ENCODE measurements around the gene S100A13. TPM values are rescaled to one million over a fixed set of nuclear protein-coding genes. Genes with fewer than 3 reads are reported as not detected.

The S100A13 gene
- total and polyA plus RNA-seq, 2 donors (not counting 1 experiment from before 2014, with no cell fraction given) = 172 to 399 TPM

GRCh38 chr1:153569465-153569864 lies 57.8 kb downstream of the S100A13 start:
- no peak overlapping the region for H3K27ac ChIP-seq (ENCODE audit: insufficient read depth, low read length)
- DNase-seq (ENCODE audit: low read depth in 2 of 2) = no peak
- no peaks in the 10 kb centered on the region for H3K27me3 ChIP-seq (ENCODE audit: control insufficient read depth, insufficient read depth, low read length)
- H3K36me3 ChIP-seq (ENCODE audit: control insufficient read depth, insufficient read depth, low read length) = no peaks in the 10 kb centered on the region
- H3K4me2 ChIP-seq (ENCODE audit: extremely low read depth, insufficient read depth, low read length) = no peak overlapping the region
- TF ChIP-seq, protein P1, sequence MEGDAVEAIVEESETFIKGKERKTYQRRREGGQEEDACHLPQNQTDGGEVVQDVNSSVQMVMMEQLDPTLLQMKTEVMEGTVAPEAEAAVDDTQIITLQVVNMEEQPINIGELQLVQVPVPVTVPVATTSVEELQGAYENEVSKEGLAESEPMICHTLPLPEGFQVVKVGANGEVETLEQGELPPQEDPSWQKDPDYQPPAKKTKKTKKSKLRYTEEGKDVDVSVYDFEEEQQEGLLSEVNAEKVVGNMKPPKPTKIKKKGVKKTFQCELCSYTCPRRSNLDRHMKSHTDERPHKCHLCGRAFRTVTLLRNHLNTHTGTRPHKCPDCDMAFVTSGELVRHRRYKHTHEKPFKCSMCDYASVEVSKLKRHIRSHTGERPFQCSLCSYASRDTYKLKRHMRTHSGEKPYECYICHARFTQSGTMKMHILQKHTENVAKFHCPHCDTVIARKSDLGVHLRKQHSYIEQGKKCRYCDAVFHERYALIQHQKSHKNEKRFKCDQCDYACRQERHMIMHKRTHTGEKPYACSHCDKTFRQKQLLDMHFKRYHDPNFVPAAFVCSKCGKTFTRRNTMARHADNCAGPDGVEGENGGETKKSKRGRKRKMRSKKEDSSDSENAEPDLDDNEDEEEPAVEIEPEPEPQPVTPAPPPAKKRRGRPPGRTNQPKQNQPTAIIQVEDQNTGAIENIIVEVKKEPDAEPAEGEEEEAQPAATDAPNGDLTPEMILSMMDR (conservative IDR thresholded peaks at IDR 0.05 in 1 of 2, IDR thresholded peaks at IDR 0.05 in 1 of 2; ENCODE audit: low read depth in 1 of 2, low read length in 2 of 2) = no peak
- no peak for TF ChIP-seq EZH2 (IDR thresholded peaks at IDR 0.05; ENCODE audit: low read length, missing control alignments)
- H4K20me1 ChIP-seq (ENCODE audit: control insufficient read depth, extremely low read depth, insufficient read depth, low read length) = no peaks in the 10 kb centered on the region
- H3K9me3 ChIP-seq (ENCODE audit: control insufficient read depth, insufficient read depth, low read depth, low read length) = no peaks in the 10 kb centered on the region
- H3K9ac ChIP-seq (ENCODE audit: insufficient read depth, low read length) = no peak overlapping the region
- no peak overlapping the region for H2AFZ ChIP-seq (ENCODE audit: low read length)
- H3K4me1 ChIP-seq (ENCODE audit: control insufficient read depth, extremely low read depth, insufficient read depth, low read length) = peaks cover 41% of the 10 kb centered on the region
- no peaks in the 10 kb centered on the region for H3K79me2 ChIP-seq (ENCODE audit: control insufficient read depth, insufficient read depth, low read length)
- no peak overlapping the region for H3K4me3 ChIP-seq (replicated peaks in 1 of 4; ENCODE audit: control extremely low read depth in 1 of 4, insufficient read depth in 1 of 4, low read depth in 3 of 4, low read length in 4 of 4)

Other genes with a start within 250 kb of the S100A13 start
- not detected in 2 replicates for gene S100A8, start 236.4 kb downstream of the S100A13 start, total RNA-seq
- gene S100A8, start 236.4 kb downstream of the S100A13 start, polyA plus RNA-seq = not detected in 2 replicates
- gene S100A7A, start 211.0 kb downstream of the S100A13 start, total RNA-seq = not detected in 2 replicates
- not detected in 2 replicates for gene S100A7A, start 211.0 kb downstream of the S100A13 start, polyA plus RNA-seq
- not detected in 2 replicates for gene S100A7, start 166.9 kb downstream of the S100A13 start, total RNA-seq
- not detected in 2 replicates for gene S100A7, start 166.9 kb downstream of the S100A13 start, polyA plus RNA-seq
- 2,061 and 4,042 TPM in 2 replicates for gene S100A6, start 91.5 kb downstream of the S100A13 start, total RNA-seq
- 1,280 and 2,637 TPM in 2 replicates for gene S100A6, start 91.5 kb downstream of the S100A13 start, polyA plus RNA-seq
- gene S100A5, start 86.6 kb downstream of the S100A13 start, total RNA-seq = not detected in 2 replicates
- 0.20 and 0.24 TPM in 2 replicates for gene S100A5, start 86.6 kb downstream of the S100A13 start, polyA plus RNA-seq
- 85.3 and 287 TPM in 2 replicates for gene S100A4, start 81.7 kb downstream of the S100A13 start, total RNA-seq
- gene S100A4, start 81.7 kb downstream of the S100A13 start, polyA plus RNA-seq = 371 and 928 TPM in 2 replicates
- 1.8 and 6.8 TPM in 2 replicates for gene S100A3, start 78.2 kb downstream of the S100A13 start, total RNA-seq
- gene S100A3, start 78.2 kb downstream of the S100A13 start, polyA plus RNA-seq = 11.5 and 14.8 TPM in 2 replicates
- 1.5 and 3.6 TPM in 2 replicates for gene S100A2, start 61.7 kb downstream of the S100A13 start, total RNA-seq
- gene S100A2, start 61.7 kb downstream of the S100A13 start, polyA plus RNA-seq = 4.8 and 10.3 TPM in 2 replicates
- gene S100A16, start 14.4 kb downstream of the S100A13 start, total RNA-seq = 121 and 122 TPM in 2 replicates
- 182 and 632 TPM in 2 replicates for gene S100A16, start 14.4 kb downstream of the S100A13 start, polyA plus RNA-seq
- 0.26 and 0.33 TPM in 2 replicates for gene S100A14, start 11.2 kb downstream of the S100A13 start, total RNA-seq
- gene S100A14, start 11.2 kb downstream of the S100A13 start, polyA plus RNA-seq = 0.40 and 0.51 TPM in 2 replicates
- 0.17 TPM in 1 of 2 replicates, not detected in the other for gene S100A1, start 929 bp upstream of the S100A13 start, total RNA-seq
- gene S100A1, start 929 bp upstream of the S100A13 start, polyA plus RNA-seq = 0.98 and 9.7 TPM in 2 replicates
- 22.6 and 34.0 TPM in 2 replicates for gene CHTOP, start 6.6 kb upstream of the S100A13 start, total RNA-seq
- 47.6 and 52.2 TPM in 2 replicates for gene CHTOP, start 6.6 kb upstream of the S100A13 start, polyA plus RNA-seq
- gene SNAPIN, start 31.2 kb upstream of the S100A13 start, total RNA-seq = 72.7 and 76.5 TPM in 2 replicates
- gene SNAPIN, start 31.2 kb upstream of the S100A13 start, polyA plus RNA-seq = 52.0 and 56.8 TPM in 2 replicates
- gene ILF2, start 43.5 kb upstream of the S100A13 start, total RNA-seq = 129 and 135 TPM in 2 replicates
- 235 and 344 TPM in 2 replicates for gene ILF2, start 43.5 kb upstream of the S100A13 start, polyA plus RNA-seq
- gene NPR1, start 51.2 kb upstream of the S100A13 start, total RNA-seq = 0.66 and 2.1 TPM in 2 replicates
- 0.14 and 0.60 TPM in 2 replicates for gene NPR1, start 51.2 kb upstream of the S100A13 start, polyA plus RNA-seq
- gene INTS3, start 100.5 kb upstream of the S100A13 start, total RNA-seq = 30.0 and 37.3 TPM in 2 replicates
- 31.4 and 42.2 TPM in 2 replicates for gene INTS3, start 100.5 kb upstream of the S100A13 start, polyA plus RNA-seq
- 30.6 and 34.4 TPM in 2 replicates for gene SLC27A3, start 147.9 kb upstream of the S100A13 start, total RNA-seq
- gene SLC27A3, start 147.9 kb upstream of the S100A13 start, polyA plus RNA-seq = 9.3 and 9.7 TPM in 2 replicates

Measured in fibroblast of lung (primary cell).